ENCODE results near the gene RAB31. TPM values are rescaled to one million over a fixed set of nuclear protein-coding genes. Genes with fewer than 3 reads are reported as not detected.

RAB31 gene
- total RNA-seq, 4 donors from 2014 or later: 17.4 to 76.0 (median 45.0) TPM

GRCh38 chr18:9876212-9876866 lies 168.2 kb downstream of the RAB31 start:
- DNase-seq: no peak
- intact Hi-C loops (cut with DNase I): no loop called here
- WGBS, 2 donors: 79 to 84% methylated on average over 2 of the region's 2 CpGs
- Histone ChIP-seq H3K4me1 (peaks cover 0 to 12% (median 6%) of the 10 kb centered on the region in 3 donors), H3K27me3 (no peaks in the 10 kb centered on the region), H3K36me3 (no peaks in the 10 kb centered on the region), H3K27ac (peak overlapping the region; percentile 58 to 77 (median 61)), H3K4me3 (peak overlapping the region in 2 of 4 donors; percentile 10 to 44), H3K9me3 (no peaks in the 10 kb centered on the region)
- no peak for TF ChIP-seq POLR2A (IDR thresholded peaks at IDR 0.05)
- TF ChIP-seq, protein P1, sequence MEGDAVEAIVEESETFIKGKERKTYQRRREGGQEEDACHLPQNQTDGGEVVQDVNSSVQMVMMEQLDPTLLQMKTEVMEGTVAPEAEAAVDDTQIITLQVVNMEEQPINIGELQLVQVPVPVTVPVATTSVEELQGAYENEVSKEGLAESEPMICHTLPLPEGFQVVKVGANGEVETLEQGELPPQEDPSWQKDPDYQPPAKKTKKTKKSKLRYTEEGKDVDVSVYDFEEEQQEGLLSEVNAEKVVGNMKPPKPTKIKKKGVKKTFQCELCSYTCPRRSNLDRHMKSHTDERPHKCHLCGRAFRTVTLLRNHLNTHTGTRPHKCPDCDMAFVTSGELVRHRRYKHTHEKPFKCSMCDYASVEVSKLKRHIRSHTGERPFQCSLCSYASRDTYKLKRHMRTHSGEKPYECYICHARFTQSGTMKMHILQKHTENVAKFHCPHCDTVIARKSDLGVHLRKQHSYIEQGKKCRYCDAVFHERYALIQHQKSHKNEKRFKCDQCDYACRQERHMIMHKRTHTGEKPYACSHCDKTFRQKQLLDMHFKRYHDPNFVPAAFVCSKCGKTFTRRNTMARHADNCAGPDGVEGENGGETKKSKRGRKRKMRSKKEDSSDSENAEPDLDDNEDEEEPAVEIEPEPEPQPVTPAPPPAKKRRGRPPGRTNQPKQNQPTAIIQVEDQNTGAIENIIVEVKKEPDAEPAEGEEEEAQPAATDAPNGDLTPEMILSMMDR (IDR thresholded peaks at IDR 0.05): no peak

DNA sequence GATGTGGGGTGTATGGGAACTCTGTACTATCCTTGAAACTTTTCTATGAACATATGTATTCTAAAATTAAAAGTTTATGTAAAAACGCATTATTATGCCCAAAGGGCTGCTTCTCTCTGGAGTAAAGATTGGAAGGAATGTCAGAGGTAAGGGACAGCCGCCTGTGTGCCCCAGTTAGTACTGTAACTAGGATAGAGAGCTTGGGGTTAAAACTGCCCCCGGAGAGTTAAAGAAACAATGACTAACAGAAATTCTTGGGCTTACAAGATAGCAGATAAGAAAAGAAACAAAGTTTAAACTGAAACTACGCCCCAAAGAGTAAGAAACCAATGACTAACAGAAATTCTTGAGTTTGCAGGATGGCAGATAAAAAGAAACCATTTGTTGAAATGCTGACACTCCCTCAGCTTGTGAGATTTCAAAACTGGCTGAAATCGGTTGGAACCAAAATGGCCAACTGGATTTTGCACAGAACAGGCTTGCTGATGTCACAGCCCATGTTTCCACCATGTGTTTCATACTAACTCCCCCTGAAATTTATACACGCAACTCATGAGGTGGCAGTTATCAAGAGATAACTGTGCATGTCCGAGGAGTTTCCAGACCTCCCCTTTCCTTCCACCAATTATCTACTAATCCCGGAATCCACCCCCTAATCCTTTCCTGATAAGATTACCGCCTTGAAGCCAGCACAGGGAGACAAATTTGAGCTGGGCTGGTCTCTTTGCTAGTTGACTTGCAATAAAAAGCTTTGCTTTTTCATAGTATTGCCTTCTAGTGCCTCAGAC lies 169.0 kb downstream of the RAB31 start:
- Histone ChIP-seq H3K9me3 (no peaks in the 10 kb centered on the region), H3K36me3 (no peaks in the 10 kb centered on the region), H3K4me3 (peak overlapping the region in 2 of 4 donors; percentile 10 to 44), H3K4me1 (peaks cover 0 to 12% (median 6%) of the 10 kb centered on the region in 3 donors), H3K27ac (peak overlapping the region; percentile 60 to 77 (median 62)), H3K27me3 (no peaks in the 10 kb centered on the region)
- no peak for DNase-seq
- intact Hi-C loops (cut with DNase I): no loop called here
- 38 to 41% methylated on average over 9 of the region's 9 CpGs for WGBS, 2 donors
- TF ChIP-seq, protein P1 (IDR thresholded peaks at IDR 0.05): no peak
- TF ChIP-seq POLR2A (IDR thresholded peaks at IDR 0.05): no peak

GRCh38 chr18:9877655-9878014 lies 169.5 kb downstream of the RAB31 start:
- Histone ChIP-seq H3K27me3 (no peaks in the 10 kb centered on the region), H3K9me3 (no peaks in the 10 kb centered on the region), H3K27ac (peak overlapping the region; percentile 60 to 77 (median 62)), H3K4me1 (peaks cover 0 to 12% (median 6%) of the 10 kb centered on the region in 3 donors), H3K4me3 (no peak overlapping the region), H3K36me3 (no peaks in the 10 kb centered on the region)
- no peak for TF ChIP-seq POLR2A (IDR thresholded peaks at IDR 0.05)
- TF ChIP-seq, protein P1 (IDR thresholded peaks at IDR 0.05): no peak
- intact Hi-C loops (cut with DNase I): no loop called here
- DNase-seq: no peak

DNA sequence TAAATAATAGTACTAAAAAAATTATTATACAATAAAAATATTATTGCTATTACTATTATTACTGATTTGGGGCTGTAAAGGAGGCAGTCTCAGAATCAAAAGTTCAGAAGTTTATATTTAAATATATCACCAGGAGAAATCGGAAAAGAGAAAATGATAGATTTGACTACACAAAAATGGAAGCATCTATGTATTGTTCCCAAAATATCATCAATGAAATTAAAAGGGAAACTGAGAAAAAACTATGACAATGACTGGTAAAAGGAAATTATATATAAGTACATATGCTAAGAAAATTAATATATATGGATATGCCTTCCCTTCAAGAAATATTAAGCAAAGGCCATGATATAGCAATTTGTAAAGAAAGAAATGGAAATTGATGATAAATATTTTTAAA lies 170.0 kb downstream of the RAB31 start:
- 88 to 97% methylated on average over 1 of the region's 1 CpG for WGBS, 2 donors
- H3K27me3 ChIP-seq: no peaks in the 10 kb centered on the region
- TF ChIP-seq, protein P1 (IDR thresholded peaks at IDR 0.05): no peak
- no peak for TF ChIP-seq POLR2A (IDR thresholded peaks at IDR 0.05)
- no peak for DNase-seq
- no peak overlapping the region for H3K4me3 ChIP-seq
- H3K4me1 ChIP-seq: peaks cover 0 to 12% (median 6%) of the 10 kb centered on the region in 3 donors
- H3K27ac ChIP-seq: peak overlapping the region in 1 of 4 donors; percentile 77
- no peaks in the 10 kb centered on the region for H3K9me3 ChIP-seq
- intact Hi-C loops (cut with DNase I): no loop called here
- H3K36me3 ChIP-seq: no peaks in the 10 kb centered on the region

- H3K27ac ChIP-seq: no peak overlapping the region
- H3K27me3 ChIP-seq: no peaks in the 10 kb centered on the region
- no peaks in the 10 kb centered on the region for H3K9me3 ChIP-seq
- no peak for DNase-seq
- intact Hi-C loops (cut with DNase I): no loop called here
- no peak overlapping the region for H3K4me3 ChIP-seq
- WGBS, 2 donors: 92 to 96% methylated on average over 6 of the region's 6 CpGs
- H3K4me1 ChIP-seq: peaks cover 0 to 12% (median 6%) of the 10 kb centered on the region in 3 donors
- H3K36me3 ChIP-seq: no peaks in the 10 kb centered on the region
- TF ChIP-seq POLR2A (IDR thresholded peaks at IDR 0.05): no peak
- TF ChIP-seq, protein P1 (IDR thresholded peaks at IDR 0.05): no peak
These were observed 170.7 kb downstream of the RAB31 start for GRCh38 chr18:9878783-9879242.
